A673 (cell line): Measurements from ENCODE around the gene TEX9. TPM values are rescaled to one million over a fixed set of nuclear protein-coding genes. Genes with fewer than 3 reads are reported as not detected.
A peak's percentile ranks its signal among the peaks of the same experiment; 100 is the strongest.

Experiments
- BruUV-seq: library from RNA; stranded (reverse); fragments of 400-500 nt; replicated peaks from 2 replicates; lab custom pipeline; 2021; lab: Mats Ljungman, UMichigan
- CTCF ChIA-PET: fragments of 300-600 bp; sonication (Branson Sonifier 250); formaldehyde crosslinking; loops from one replicate; lab custom pipeline; 2022; ENCODE audit warnings: antibody characterized with exemption; lab: Charles Lee
- POLR2A ChIA-PET: fragments of 300-600 bp; sonication (Branson Sonifier 250); formaldehyde crosslinking; loops from one replicate; lab custom pipeline; 2022; ENCODE audit warnings: antibody characterized with exemption; ENCODE audit not compliant: low non-redundant PET; lab: Charles Lee
- DNase-seq: peaks from one replicate; pipeline ENCODE4 v3.0.0-alpha.2; 2015; ENCODE audit warnings: low spot score
- H3K27ac ChIP-seq: fragments of 200-600 bp; sonication (generic); 2 replicates; pipeline ENCODE4 v1.5.1; 2016; ENCODE audit warnings: mixed run types, low read depth, mild to moderate bottlenecking, mixed read lengths, antibody characterized with exemption, low read length; ENCODE audit not compliant: poor library complexity, severe bottlenecking
- H3K27me3 ChIP-seq: fragments of 200-600 bp; sonication (generic); replicated peaks from 2 replicates; pipeline ENCODE4 v1.6.1; 2017; ENCODE audit warnings: mixed run types, low read depth, mild to moderate bottlenecking, mixed read lengths, antibody characterized with exemption, low read length; ENCODE audit not compliant: insufficient read depth, poor library complexity
- H3K36me3 ChIP-seq: fragments of 200-600 bp; sonication (generic); 2 replicates; pipeline ENCODE4 v1.6.1; 2016; ENCODE audit warnings: mixed run types, mild to moderate bottlenecking, mixed read lengths, antibody characterized with exemption, low read length; ENCODE audit not compliant: insufficient read depth, poor library complexity, severe bottlenecking
- H3K4me1 ChIP-seq: fragments of 200-600 bp; sonication (generic); 2 replicates; pipeline ENCODE4 v1.6.1; 2017; ENCODE audit warnings: mixed run types, mild to moderate bottlenecking, mixed read lengths, antibody characterized with exemption, low read length; ENCODE audit not compliant: insufficient read depth, poor library complexity, severe bottlenecking
- H3K4me3 ChIP-seq: fragments of 200-600 bp; sonication (generic); 2 replicates; pipeline ENCODE4 v1.5.1; 2016; ENCODE audit warnings: low read depth, mixed run types, mild to moderate bottlenecking, mixed read lengths, low read length; ENCODE audit not compliant: poor library complexity, severe bottlenecking
- H3K9me3 ChIP-seq: fragments of 200-600 bp; sonication (generic); 2 replicates; pipeline ENCODE4 v1.6.1; 2016; ENCODE audit warnings: mixed run types, low read depth, mild to moderate bottlenecking, mixed read lengths, antibody characterized with exemption, low read length; ENCODE audit not compliant: poor library complexity, severe bottlenecking
- CTCF ChIP-seq: fragments of 300-800, 200-600 bp; sonication (generic); conservative IDR thresholded peaks from 2 replicates; pipeline ENCODE4 v1.5.1; 2017; ENCODE audit warnings: low read depth, mild to moderate bottlenecking, antibody characterized with exemption, low read length, moderate library complexity, mixed read lengths
- EZH2 ChIP-seq: fragments of 200-600 bp; sonication (generic); IDR thresholded peaks from 2 replicates; pipeline ENCODE4 v1.6.1; 2017; ENCODE audit warnings: borderline replicate concordance, low read depth, mild to moderate bottlenecking, mixed read lengths, antibody characterized with exemption, low read length; ENCODE audit not compliant: poor library complexity, severe bottlenecking
- intact Hi-C: fragments of 100-400 bp; cut with micrococcal nuclease; formaldehyde crosslinking; loops from one replicate; pipeline ENCODE4 v1.10.0; 2022; ENCODE audit not compliant: unreplicated experiment
- total RNA-seq: library from RNA; stranded (reverse); gene quantifications from 2 replicates; pipeline ENCODE4 v1.2.3, GENCODE V29; 2021

TEX9 gene
- total RNA-seq, 1 experiment from 2014 or later = 18.0 TPM

GRCh38 chr15:56425976-56426375, 60.8 kb downstream of the TEX9 start:
- BruUV-seq = no TSS peak
- POLR2A ChIA-PET = no interaction called here
- intact Hi-C loops = no loop called here
- Histone ChIP-seq H3K4me3 (no peak overlapping the region), H3K9me3 (no peaks in the 10 kb centered on the region), H3K36me3 (peaks cover 28% of the 10 kb centered on the region), H3K27me3 (no peaks in the 10 kb centered on the region), H3K27ac (no peak overlapping the region), H3K4me1 (no peaks in the 10 kb centered on the region)
- TF ChIP-seq EZH2 (no peak), CTCF (no peak)
- no peak for DNase-seq
- CTCF ChIA-PET = no interaction called here

DNA sequence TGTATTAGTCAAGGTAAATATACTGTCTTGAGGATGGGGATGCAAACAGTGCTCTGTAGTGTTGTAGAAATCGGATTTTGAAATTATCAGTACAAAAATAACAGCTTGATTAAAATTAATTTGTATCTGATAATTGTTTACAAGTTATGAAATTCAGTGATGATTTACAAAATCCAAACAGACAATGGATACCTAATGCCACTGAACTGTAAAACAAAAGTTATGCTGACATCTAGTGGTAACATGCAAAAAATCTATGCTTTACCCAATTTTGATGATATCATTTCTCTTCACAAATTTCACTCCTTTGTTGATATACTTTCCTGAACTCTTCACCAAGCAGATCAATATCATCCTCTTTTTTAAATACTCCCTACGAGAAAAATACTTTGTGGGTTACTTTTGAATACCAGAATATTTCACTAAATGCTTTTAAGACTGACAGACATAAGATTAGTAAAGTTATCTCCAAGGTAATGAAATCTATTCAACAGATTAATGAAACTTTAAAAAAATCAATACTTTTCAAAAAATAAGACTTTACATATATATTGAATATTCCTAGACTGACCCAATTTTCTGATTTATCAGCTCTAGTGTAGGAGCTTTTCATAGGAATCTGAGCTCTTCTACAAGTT, 63.7 kb downstream of the TEX9 start:
- Histone ChIP-seq H3K4me3 (no peak overlapping the region), H3K9me3 (no peaks in the 10 kb centered on the region), H3K27me3 (no peaks in the 10 kb centered on the region), H3K27ac (no peak overlapping the region), H3K4me1 (no peaks in the 10 kb centered on the region), H3K36me3 (peaks cover 28% of the 10 kb centered on the region)
- BruUV-seq = no TSS peak
- CTCF ChIA-PET = no interaction called here
- intact Hi-C loops = loop anchor here (1.0 kb wide), 1 partner anchor 180 kb away; no protein-coding TSS in a partner anchor
- POLR2A ChIA-PET = no interaction called here
- peak; percentile 52 for DNase-seq
- TF ChIP-seq CTCF (peak; percentile 72), EZH2 (no peak)

DNA sequence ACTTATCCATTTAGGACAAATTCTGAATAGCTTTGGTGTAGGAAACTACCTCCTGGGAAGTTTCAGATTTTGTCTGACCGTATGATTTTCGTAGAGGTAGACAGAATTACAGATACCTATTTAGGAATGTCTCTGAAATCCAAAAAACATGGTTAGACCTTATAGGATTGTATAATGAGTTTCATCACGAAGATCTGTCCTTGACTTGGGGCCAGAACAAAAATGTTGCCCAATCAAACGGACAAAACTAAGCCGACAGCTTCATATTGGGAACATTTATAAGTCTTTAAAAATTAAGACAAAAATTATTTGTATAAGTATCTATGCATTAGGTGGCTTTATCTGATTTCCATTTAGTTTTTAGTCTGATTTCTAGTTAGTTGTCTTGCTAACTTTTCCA, 67.1 kb downstream of the TEX9 start:
- ChIA-PET CTCF (no interaction called here), POLR2A (no interaction called here)
- intact Hi-C loops = no loop called here
- Histone ChIP-seq H3K4me1 (no peaks in the 10 kb centered on the region), H3K36me3 (peaks cover 10% of the 10 kb centered on the region), H3K9me3 (no peaks in the 10 kb centered on the region), H3K4me3 (no peak overlapping the region), H3K27me3 (no peaks in the 10 kb centered on the region), H3K27ac (no peak overlapping the region)
- no TSS peak for BruUV-seq
- TF ChIP-seq CTCF (no peak), EZH2 (no peak)
- DNase-seq = no peak
